Mesendoderm (in vitro differentiated cells): ENCODE data around the gene MDFIC.

Experiments
- DNase-seq: peaks from one replicate; pipeline ENCODE4 v3.0.0; 2013
- H2AK5ac ChIP-seq: 2 replicates; pipeline ENCODE4 v1.6.1; 2013; ENCODE audit warnings: low read length, inconsistent platforms
- H2BK120ac ChIP-seq: 2 replicates; pipeline ENCODE4 v1.6.1; 2013; ENCODE audit warnings: low read depth, mild to moderate bottlenecking, low read length, moderate library complexity, mixed read lengths
- H2BK15ac ChIP-seq: replicated peaks from 2 replicates; pipeline ENCODE4 v1.6.1; 2013; ENCODE audit warnings: low read depth, mild to moderate bottlenecking, moderate library complexity
- H2BK5ac ChIP-seq: 2 replicates; pipeline ENCODE4 v1.6.1; 2013; ENCODE audit warnings: low read length, inconsistent platforms
- H3K18ac ChIP-seq: 2 replicates; pipeline ENCODE4 v1.6.1; 2013; ENCODE audit warnings: mild to moderate bottlenecking, low read length, mixed read lengths
- H3K23ac ChIP-seq: one replicate; pipeline ENCODE4 v1.6.1; 2013; ENCODE audit warnings: low read length
- H3K27ac ChIP-seq: 2 replicates; pipeline ENCODE4 v1.5.1; 2013; ENCODE audit warnings: low read depth, mild to moderate bottlenecking, inconsistent platforms, low read length, moderate library complexity
- H3K27me3 ChIP-seq: 2 replicates; pipeline ENCODE4 v1.6.1; 2013; ENCODE audit warnings: low read length, control low read depth, mild to moderate bottlenecking, inconsistent platforms; ENCODE audit not compliant: insufficient read depth, poor library complexity
- H3K36me3 ChIP-seq: 2 replicates; pipeline ENCODE4 v1.6.1; 2013; ENCODE audit warnings: low read length, inconsistent platforms; ENCODE audit not compliant: control insufficient read depth, insufficient read depth
- H3K4ac ChIP-seq: one replicate; pipeline ENCODE4 v1.6.1; 2013; ENCODE audit warnings: low read depth, mild to moderate bottlenecking, low read length, moderate library complexity
- H3K4me1 ChIP-seq: 2 replicates; pipeline ENCODE4 v1.6.1; 2013; ENCODE audit warnings: low read depth, low read length, inconsistent platforms; ENCODE audit not compliant: control insufficient read depth
- H3K4me2 ChIP-seq: 2 replicates; pipeline ENCODE4 v1.6.1; 2013; ENCODE audit warnings: low read length
- H3K4me3 ChIP-seq: 2 replicates; pipeline ENCODE4 v1.5.1; 2013; ENCODE audit warnings: mild to moderate bottlenecking, low read length
- H3K56ac ChIP-seq: one replicate; pipeline ENCODE4 v1.6.1; 2013; ENCODE audit warnings: low read length
- H3K79me1 ChIP-seq: 2 replicates; pipeline ENCODE4 v1.6.1; 2013; ENCODE audit warnings: low read length, inconsistent platforms
- H3K79me2 ChIP-seq: 2 replicates; pipeline ENCODE4 v1.6.1; 2013; ENCODE audit warnings: mild to moderate bottlenecking, low read length; ENCODE audit not compliant: control insufficient read depth, insufficient read depth
- H3K9ac ChIP-seq: 2 replicates; pipeline ENCODE4 v1.6.1; 2013; ENCODE audit warnings: low read length, inconsistent platforms
- H4K5ac ChIP-seq: one replicate; pipeline ENCODE4 v1.6.1; 2013; ENCODE audit warnings: low read length
- H4K8ac ChIP-seq: one replicate; pipeline ENCODE4 v1.6.1; 2013; ENCODE audit warnings: low read depth, mild to moderate bottlenecking, control low read depth, low read length, moderate library complexity
- WGBS: extraction: QIAGEN DNeasy Blood & Tissue Kit; methylation state at CpG from one replicate; pipeline ENCODE4 v1.1.7; 2013; ENCODE audit warnings: low lambda C conversion rate, missing lambda C conversion rate; ENCODE audit not compliant: insufficient coverage; ENCODE audit errors: extremely low coverage; 5-methylcytosine and 5-hydroxymethylcytosine counted together

MDFIC gene

DNA sequence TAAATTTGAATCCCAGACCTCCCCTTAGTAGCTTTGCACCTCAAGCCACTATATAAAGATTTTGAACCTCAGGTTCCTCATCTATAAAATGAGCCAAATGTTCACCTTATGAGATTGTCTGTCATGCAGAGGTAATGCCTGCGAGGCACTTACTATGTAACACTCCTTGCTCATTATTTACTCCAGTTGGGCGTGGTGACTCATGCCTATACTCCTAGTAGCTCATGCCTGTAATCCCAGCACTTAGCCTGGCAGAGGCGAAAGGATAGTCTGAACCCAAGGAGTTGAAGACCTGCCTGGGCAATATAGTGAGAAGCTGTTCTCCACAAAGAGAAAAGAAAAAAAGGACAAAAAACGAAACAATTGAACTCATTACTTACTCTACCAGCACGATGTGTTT is 82.2 kb downstream of the MDFIC start:
- WGBS = no CpG with 5 or more reads among the region's 5 CpGs
- Histone ChIP-seq H3K36me3 (no peaks in the 10 kb centered on the region), H3K4ac (no peak overlapping the region), H3K79me2 (no peaks in the 10 kb centered on the region), H3K4me1 (peaks cover 8% of the 10 kb centered on the region), H2BK5ac (no peak overlapping the region), H4K8ac (no peak overlapping the region), H3K23ac (no peak overlapping the region), H3K27me3 (no peaks in the 10 kb centered on the region), H2BK15ac (no peak overlapping the region), H4K5ac (no peak overlapping the region), H3K56ac (no peak overlapping the region), H3K18ac (no peak overlapping the region), H2BK120ac (no peak overlapping the region), H3K27ac (no peak overlapping the region), H2AK5ac (no peak overlapping the region), H3K4me3 (no peak overlapping the region), H3K79me1 (no peaks in the 10 kb centered on the region), H3K4me2 (no peak overlapping the region), H3K9ac (no peak overlapping the region)
- peak; percentile 26 for DNase-seq

GRCh38 chr7:115005251-115005650 is 83.4 kb downstream of the MDFIC start:
- no peak overlapping the region for H4K8ac ChIP-seq
- peaks cover 8% of the 10 kb centered on the region for H3K4me1 ChIP-seq
- H4K5ac ChIP-seq = no peak overlapping the region
- no peak overlapping the region for H3K9ac ChIP-seq
- no peak overlapping the region for H2BK120ac ChIP-seq
- no peak overlapping the region for H3K23ac ChIP-seq
- no peak overlapping the region for H2BK15ac ChIP-seq
- H3K4me3 ChIP-seq = no peak overlapping the region
- no peak overlapping the region for H3K56ac ChIP-seq
- H3K4me2 ChIP-seq = no peak overlapping the region
- no peak overlapping the region for H3K4ac ChIP-seq
- H3K27ac ChIP-seq = no peak overlapping the region
- H3K36me3 ChIP-seq = no peaks in the 10 kb centered on the region
- no peak for DNase-seq
- no peak overlapping the region for H3K18ac ChIP-seq
- H3K27me3 ChIP-seq = no peaks in the 10 kb centered on the region
- no peak overlapping the region for H2BK5ac ChIP-seq
- H3K79me2 ChIP-seq = no peaks in the 10 kb centered on the region
- H2AK5ac ChIP-seq = no peak overlapping the region
- H3K79me1 ChIP-seq = no peaks in the 10 kb centered on the region
- WGBS = no CpG with 5 or more reads among the region's 2 CpGs

- DNase-seq = peak; percentile 67
- no peak overlapping the region for H3K4ac ChIP-seq
Measured at GRCh38 chr7:115005953-115006352, 84.1 kb downstream of the MDFIC start.

GRCh38 chr7:115007751-115008150 is 85.9 kb downstream of the MDFIC start:
- Histone ChIP-seq H3K4ac (no peak overlapping the region), H3K79me2 (no peaks in the 10 kb centered on the region), H3K9ac (no peak overlapping the region), H3K27me3 (no peaks in the 10 kb centered on the region), H4K8ac (no peak overlapping the region), H3K18ac (no peak overlapping the region), H2BK5ac (no peak overlapping the region), H3K36me3 (no peaks in the 10 kb centered on the region), H2AK5ac (no peak overlapping the region), H3K23ac (no peak overlapping the region), H3K56ac (no peak overlapping the region), H3K27ac (no peak overlapping the region), H3K79me1 (no peaks in the 10 kb centered on the region), H3K4me3 (no peak overlapping the region), H3K4me1 (peaks cover 8% of the 10 kb centered on the region), H2BK120ac (no peak overlapping the region), H4K5ac (no peak overlapping the region), H2BK15ac (no peak overlapping the region), H3K4me2 (no peak overlapping the region)
- DNase-seq = no peak
- no CpG with 5 or more reads among the region's 7 CpGs for WGBS

More at GRCh38 chr7:115005953-115006352, 84.1 kb downstream of the MDFIC start:
- Histone ChIP-seq H2BK120ac (no peak overlapping the region), H3K23ac (no peak overlapping the region), H3K4me3 (no peak overlapping the region), H2BK5ac (no peak overlapping the region), H4K8ac (no peak overlapping the region), H3K27ac (no peak overlapping the region), H3K79me2 (no peaks in the 10 kb centered on the region), H3K36me3 (no peaks in the 10 kb centered on the region), H3K18ac (no peak overlapping the region), H3K9ac (no peak overlapping the region), H3K56ac (no peak overlapping the region), H3K79me1 (no peaks in the 10 kb centered on the region), H3K4me2 (no peak overlapping the region), H3K4me1 (peaks cover 8% of the 10 kb centered on the region), H2BK15ac (no peak overlapping the region), H3K27me3 (no peaks in the 10 kb centered on the region), H2AK5ac (no peak overlapping the region), H4K5ac (no peak overlapping the region)
- WGBS = no CpG with 5 or more reads among the region's 4 CpGs

- WGBS = no CpG with 5 or more reads among the region's 8 CpGs
- H3K4me2 ChIP-seq = no peak overlapping the region
- no peak overlapping the region for H3K18ac ChIP-seq
- no peak overlapping the region for H2AK5ac ChIP-seq
- no peak overlapping the region for H2BK15ac ChIP-seq
- no peak overlapping the region for H4K8ac ChIP-seq
- peaks cover 8% of the 10 kb centered on the region for H3K4me1 ChIP-seq
- no peak overlapping the region for H4K5ac ChIP-seq
- H2BK5ac ChIP-seq = no peak overlapping the region
- H3K27me3 ChIP-seq = no peaks in the 10 kb centered on the region
- peak; percentile 22 for DNase-seq
- no peaks in the 10 kb centered on the region for H3K79me1 ChIP-seq
- no peak overlapping the region for H3K27ac ChIP-seq
- H3K79me2 ChIP-seq = no peaks in the 10 kb centered on the region
- H3K56ac ChIP-seq = no peak overlapping the region
- no peak overlapping the region for H3K9ac ChIP-seq
- no peaks in the 10 kb centered on the region for H3K36me3 ChIP-seq
- H3K4me3 ChIP-seq = no peak overlapping the region
- H3K4ac ChIP-seq = no peak overlapping the region
- H3K23ac ChIP-seq = no peak overlapping the region
- H2BK120ac ChIP-seq = no peak overlapping the region
Measured at GRCh38 chr7:115008465-115009114, 86.7 kb downstream of the MDFIC start.

- Histone ChIP-seq H3K27ac (no peak overlapping the region), H3K27me3 (no peaks in the 10 kb centered on the region), H3K56ac (no peak overlapping the region), H2BK5ac (no peak overlapping the region), H3K23ac (no peak overlapping the region), H4K5ac (no peak overlapping the region), H3K79me2 (no peaks in the 10 kb centered on the region), H4K8ac (no peak overlapping the region), H2BK15ac (no peak overlapping the region), H3K4me1 (peaks cover 8% of the 10 kb centered on the region), H3K4me2 (no peak overlapping the region), H2AK5ac (no peak overlapping the region), H3K4me3 (no peak overlapping the region), H3K9ac (no peak overlapping the region), H3K36me3 (no peaks in the 10 kb centered on the region), H2BK120ac (no peak overlapping the region), H3K79me1 (no peaks in the 10 kb centered on the region), H3K4ac (no peak overlapping the region), H3K18ac (no peak overlapping the region)
- no peak for DNase-seq
- no CpG with 5 or more reads among the region's 3 CpGs for WGBS
Measured at GRCh38 chr7:115009139-115009538, 87.2 kb downstream of the MDFIC start.
